ENCODE measurements around the gene TACC2. TPM values are rescaled to one million over a fixed set of nuclear protein-coding genes. Genes with fewer than 3 reads are reported as not detected.

Gene TACC2
- total RNA-seq, 1 donor from 2014 or later: 49.1 TPM

- DNase-seq (ENCODE audit: low spot score): no peak
- intact Hi-C loops (cut with DNase I): no loop called here
- ATAC-seq: no peak
Observed at GRCh38 chr10:122263971-122264370, 275.0 kb downstream of the TACC2 start.

GRCh38 chr10:122264436-122264835 is 275.5 kb downstream of the TACC2 start:
- ATAC-seq (no peak), DNase-seq (ENCODE audit: low spot score) (no peak)
- intact Hi-C loops (cut with DNase I): no loop called here

- DNase-seq (ENCODE audit: low spot score): no peak
- no peak for ATAC-seq
- intact Hi-C loops (cut with DNase I): no loop called here
Observed at GRCh38 chr10:122264931-122265330, 276.0 kb downstream of the TACC2 start.

GRCh38 chr10:122265896-122266295 is 276.9 kb downstream of the TACC2 start:
- intact Hi-C loops (cut with DNase I): no loop called here
- DNase-seq (ENCODE audit: low spot score) (no peak), ATAC-seq (no peak)

GRCh38 chr10:122267849-122268737 is 279.1 kb downstream of the TACC2 start:
- no peak for DNase-seq (ENCODE audit: low spot score)
- ATAC-seq: peak; percentile 91
- intact Hi-C loops (cut with DNase I): no loop called here

GRCh38 chr10:122269059-122269687 is 280.2 kb downstream of the TACC2 start:
- intact Hi-C loops (cut with DNase I): no loop called here
- ATAC-seq: no peak
- no peak for DNase-seq (ENCODE audit: low spot score)

- intact Hi-C loops (cut with DNase I): no loop called here
- ATAC-seq (no peak), DNase-seq (ENCODE audit: low spot score) (no peak)
Observed at GRCh38 chr10:122271076-122271475, 282.1 kb downstream of the TACC2 start, which contains the start of gene BTBD16. Gene BTBD16 (plus strand): TSS chr10:122271296. CDS start chr10:122275082, 3,786 bp downstream.

- DNase-seq (ENCODE audit: low spot score) (no peak), ATAC-seq (no peak)
- intact Hi-C loops (cut with DNase I): no loop called here
Observed at GRCh38 chr10:122273966-122274545, 285.1 kb downstream of the TACC2 start.

- intact Hi-C loops (cut with DNase I): no loop called here
- ATAC-seq (no peak), DNase-seq (ENCODE audit: low spot score) (no peak)
Observed at GRCh38 chr10:122276611-122277208, 287.7 kb downstream of the TACC2 start.

GRCh38 chr10:122277526-122278136 is 288.7 kb downstream of the TACC2 start:
- DNase-seq (ENCODE audit: low spot score): no peak
- intact Hi-C loops (cut with DNase I): no loop called here

GRCh38 chr10:122279725-122280141 is 290.8 kb downstream of the TACC2 start:
- intact Hi-C loops (cut with DNase I): no loop called here
- DNase-seq (ENCODE audit: low spot score) (no peak), ATAC-seq (peak; percentile 31)

More at GRCh38 chr10:122277526-122278136, 288.7 kb downstream of the TACC2 start:
- no peak for ATAC-seq

- intact Hi-C loops (cut with DNase I): no loop called here
- DNase-seq (ENCODE audit: low spot score) (no peak), ATAC-seq (no peak)
Observed at GRCh38 chr10:122280156-122280555, 291.2 kb downstream of the TACC2 start.

- ATAC-seq (no peak), DNase-seq (ENCODE audit: low spot score) (no peak)
- intact Hi-C loops (cut with DNase I): no loop called here
Observed at GRCh38 chr10:122281018-122281626, 292.2 kb downstream of the TACC2 start.

- intact Hi-C loops (cut with DNase I): no loop called here
Observed at GRCh38 chr10:122281751-122282150, 292.8 kb downstream of the TACC2 start.

GRCh38 chr10:122282253-122282671 is 293.3 kb downstream of the TACC2 start:
- DNase-seq (ENCODE audit: low spot score) (no peak), ATAC-seq (peak; percentile 29)
- intact Hi-C loops (cut with DNase I): no loop called here

More at GRCh38 chr10:122281751-122282150, 292.8 kb downstream of the TACC2 start:
- ATAC-seq (no peak), DNase-seq (ENCODE audit: low spot score) (no peak)

GRCh38 chr10:122282909-122283308 is 293.9 kb downstream of the TACC2 start:
- no peak for DNase-seq (ENCODE audit: low spot score)
- no peak for ATAC-seq
- intact Hi-C loops (cut with DNase I): no loop called here

- intact Hi-C loops (cut with DNase I): no loop called here
- DNase-seq (ENCODE audit: low spot score) (no peak), ATAC-seq (no peak)
Observed at GRCh38 chr10:122285506-122286444, 296.8 kb downstream of the TACC2 start.

- DNase-seq (ENCODE audit: low spot score): no peak
- intact Hi-C loops (cut with DNase I): no loop called here
- no peak for ATAC-seq
Observed at GRCh38 chr10:122286867-122287266, 297.9 kb downstream of the TACC2 start.

Measured in sciatic nerve (tissue), 2 donors.